DND-41 (cell line): ENCODE data around the gene CYFIP1.

ENCODE experiments used
- ATAC-seq: fragments of 200-7000 bp; cut with Tn5 transposase; 3 replicates; pipeline ENCODE4 v1.9.1; 2021; ENCODE audit warnings: low read depth; ENCODE audit not compliant: insufficient read depth
- DNase-seq: peaks from one replicate; pipeline ENCODE4 v3.0.0-alpha.2; 2020
- H2AFZ ChIP-seq: 2 replicates; pipeline ENCODE4 v1.6.0; 2012; ENCODE audit warnings: low read depth, low read length
- H3K27ac ChIP-seq: 2 replicates; pipeline ENCODE4 v1.5.1; 2012; ENCODE audit warnings: low read length, inconsistent platforms
- H3K27me3 ChIP-seq: fragments of 200-600 bp; sonication (generic); 2 replicates; pipeline ENCODE4 v1.6.0; 2012; ENCODE audit warnings: low read length, mild to moderate bottlenecking, inconsistent platforms; ENCODE audit not compliant: insufficient read depth, poor library complexity
- H3K36me3 ChIP-seq: 2 replicates; pipeline ENCODE4 v1.5.1; 2012; ENCODE audit warnings: low read length, inconsistent platforms; ENCODE audit not compliant: insufficient read depth
- H3K4me1 ChIP-seq: 2 replicates; pipeline ENCODE4 v1.5.1; 2012; ENCODE audit warnings: mild to moderate bottlenecking, low read length; ENCODE audit not compliant: insufficient read depth
- H3K4me2 ChIP-seq: 2 replicates; pipeline ENCODE4 v1.6.0; 2012; ENCODE audit warnings: mild to moderate bottlenecking, moderate library complexity, low read length, inconsistent platforms; ENCODE audit not compliant: insufficient read depth
- H3K4me3 ChIP-seq, 2 experiments: fragments of 200-600 bp in 1 of 2; shearing (Covaris generic) in 1 of 2; 2 replicates each; pipeline ENCODE4 v1.5.1; 2012 to 2016; ENCODE audit warnings: inconsistent platforms in 2 of 2, low read length in 2 of 2, mild to moderate bottlenecking in 2 of 2, low read depth in 1 of 2, moderate library complexity in 1 of 2
- H3K79me2 ChIP-seq: 2 replicates; pipeline ENCODE4 v1.6.0; 2012; ENCODE audit warnings: low read length, inconsistent platforms; ENCODE audit not compliant: insufficient read depth
- H3K9ac ChIP-seq: 2 replicates; pipeline ENCODE4 v1.6.0; 2012; ENCODE audit warnings: low read depth, mild to moderate bottlenecking, inconsistent platforms, low read length, moderate library complexity
- H3K9me3 ChIP-seq: 2 replicates; pipeline ENCODE4 v1.5.1; 2012; ENCODE audit warnings: low read length, moderate library complexity, mild to moderate bottlenecking, inconsistent platforms; ENCODE audit not compliant: insufficient read depth, severe bottlenecking
- H4K20me1 ChIP-seq: 2 replicates; pipeline ENCODE4 v1.6.0; 2012; ENCODE audit warnings: low read length; ENCODE audit not compliant: insufficient read depth
- CTCF ChIP-seq: IDR thresholded peaks from 2 replicates; pipeline ENCODE4 v1.5.1; 2012; ENCODE audit warnings: borderline replicate concordance, low read length, moderate library complexity, mild to moderate bottlenecking; ENCODE audit not compliant: poor library complexity, severe bottlenecking; ENCODE audit errors: extremely low read depth
- EZH2 ChIP-seq: IDR thresholded peaks from 3 replicates; pipeline ENCODE4 v1.6.1; 2012; ENCODE audit warnings: borderline replicate concordance, low read depth, mild to moderate bottlenecking, moderate library complexity, low read length, inconsistent platforms; ENCODE audit not compliant: severe bottlenecking

CYFIP1 gene

GRCh38 chr15:22925875-22926274 is 54.3 kb downstream of the CYFIP1 start:
- no peaks in the 10 kb centered on the region for H3K9me3 ChIP-seq
- H3K79me2 ChIP-seq = no peaks in the 10 kb centered on the region
- no peaks in the 10 kb centered on the region for H3K36me3 ChIP-seq
- DNase-seq (no peak), ATAC-seq (no peak)
- H2AFZ ChIP-seq = no peak overlapping the region
- no peak overlapping the region for H3K4me2 ChIP-seq
- H3K27me3 ChIP-seq = no peaks in the 10 kb centered on the region
- TF ChIP-seq EZH2 = no peak
- no peak for TF ChIP-seq CTCF
- H3K27ac ChIP-seq = no peak overlapping the region
- no peak overlapping the region for H3K4me3 ChIP-seq
- no peaks in the 10 kb centered on the region for H4K20me1 ChIP-seq
- no peaks in the 10 kb centered on the region for H3K4me1 ChIP-seq
- H3K9ac ChIP-seq = no peak overlapping the region

- no peaks in the 10 kb centered on the region for H3K4me1 ChIP-seq
- H3K9me3 ChIP-seq = no peaks in the 10 kb centered on the region
- no peak overlapping the region for H3K4me2 ChIP-seq
- no peak overlapping the region for H3K27ac ChIP-seq
- ATAC-seq = no peak
- H3K36me3 ChIP-seq = no peaks in the 10 kb centered on the region; the same call in 1 of the 2 replicates
- H4K20me1 ChIP-seq = no peaks in the 10 kb centered on the region
- TF ChIP-seq CTCF (no peak), EZH2 (no peak)
- no peak for DNase-seq
- no peak overlapping the region for H2AFZ ChIP-seq
- H3K9ac ChIP-seq = no peak overlapping the region
- H3K79me2 ChIP-seq = no peaks in the 10 kb centered on the region
- no peak overlapping the region for H3K4me3 ChIP-seq
- H3K27me3 ChIP-seq = no peaks in the 10 kb centered on the region
Measured at GRCh38 chr15:22922003-22922402, 58.2 kb downstream of the CYFIP1 start.

GRCh38 chr15:22919171-22919570 is 61.0 kb downstream of the CYFIP1 start:
- no peaks in the 10 kb centered on the region for H3K79me2 ChIP-seq
- ATAC-seq (no peak), DNase-seq (no peak)
- H2AFZ ChIP-seq = no peak overlapping the region
- H3K9ac ChIP-seq = no peak overlapping the region
- no peaks in the 10 kb centered on the region for H3K27me3 ChIP-seq
- no peak overlapping the region for H3K4me2 ChIP-seq
- H3K36me3 ChIP-seq = no peaks in the 10 kb centered on the region; the same call in 1 of the 2 replicates
- TF ChIP-seq CTCF (no peak), EZH2 (no peak)
- no peak overlapping the region for H3K4me3 ChIP-seq
- no peaks in the 10 kb centered on the region for H4K20me1 ChIP-seq
- H3K9me3 ChIP-seq = no peaks in the 10 kb centered on the region
- H3K4me1 ChIP-seq = no peaks in the 10 kb centered on the region
- no peak overlapping the region for H3K27ac ChIP-seq
